Liver (tissue), 9 donors: Measurements from ENCODE around the gene CHORDC1. TPM values are rescaled to one million over a fixed set of nuclear protein-coding genes. Genes with fewer than 3 reads are reported as not detected.

Experiments
- DNase-seq: peaks from one replicate; pipeline ENCODE4 v3.0.0-alpha.2; 2017; ENCODE audit warnings: low spot score
- H3K27ac ChIP-seq, 2 donors: one replicate each; pipeline ENCODE4 v1.7.0; 2013; ENCODE audit warnings: inconsistent platforms in 2 of 2, low read length in 2 of 2, control low read depth in 1 of 2, low read depth in 1 of 2, mild to moderate bottlenecking in 1 of 2
- H3K27me3 ChIP-seq, 4 donors: one replicate each; pipeline versions ENCODE4 v1.6.1 to v1.7.0; 2013; ENCODE audit warnings: low read length in 3 of 4, inconsistent platforms in 1 of 4, mild to moderate bottlenecking in 1 of 4, moderate library complexity in 1 of 4; ENCODE audit not compliant: control insufficient read depth in 4 of 4, insufficient read depth in 4 of 4
- H3K36me3 ChIP-seq, 4 donors: one replicate each; pipeline versions ENCODE4 v1.6.1 to v1.7.0; 2013; ENCODE audit warnings: low read length in 3 of 4, mild to moderate bottlenecking in 3 of 4, low read depth in 1 of 4, moderate library complexity in 1 of 4; ENCODE audit not compliant: control insufficient read depth in 4 of 4, insufficient read depth in 3 of 4
- H3K4me1 ChIP-seq, 4 donors: one replicate each; pipeline versions ENCODE4 v1.6.1 to v1.7.0; 2013; ENCODE audit warnings: low read length in 3 of 4, mild to moderate bottlenecking in 3 of 4, moderate library complexity in 1 of 4; ENCODE audit not compliant: control insufficient read depth in 4 of 4, insufficient read depth in 4 of 4
- H3K4me3 ChIP-seq, 3 donors: one replicate each; pipeline versions ENCODE4 v1.6.1 to v1.7.0; 2013; ENCODE audit warnings: low read length in 3 of 3, control low read depth in 1 of 3, low read depth in 1 of 3, mild to moderate bottlenecking in 1 of 3
- H3K9ac ChIP-seq, 2 donors: one replicate each; pipeline ENCODE4 v1.7.0; 2013; ENCODE audit warnings: low read length in 2 of 2, mild to moderate bottlenecking in 2 of 2, moderate library complexity in 2 of 2, control low read depth in 1 of 2, low read depth in 1 of 2
- H3K9me3 ChIP-seq, 4 donors: one replicate each; pipeline versions ENCODE4 v1.6.1 to v1.7.0; 2013; ENCODE audit warnings: low read length in 3 of 4; ENCODE audit not compliant: control insufficient read depth in 4 of 4
- ATF3 ChIP-seq: IDR thresholded peaks from 2 replicates; pipeline ENCODE4 v1.6.1; 2016; ENCODE audit warnings: antibody characterized with exemption
- CTCF ChIP-seq: fragments of 150-350 bp; IDR thresholded peaks from 2 replicates; pipeline ENCODE4 v1.5.1; 2017; ENCODE audit warnings: improper control_type of control experiment, low read depth, low read length; ENCODE audit not compliant: missing input control
- EGR1 ChIP-seq, 2 donors: IDR thresholded peaks; 2 replicates each; pipeline ENCODE4 v1.6.1; 2016 to 2018; ENCODE audit warnings: antibody characterized with exemption in 2 of 2, low read depth in 2 of 2
- FOXA1 ChIP-seq: IDR thresholded peaks from 2 replicates; pipeline ENCODE4 v1.6.1; 2016; ENCODE audit warnings: antibody characterized with exemption
- FOXA2 ChIP-seq: IDR thresholded peaks from 2 replicates; pipeline ENCODE4 v1.6.1; 2016; ENCODE audit warnings: antibody characterized with exemption
- GABPA ChIP-seq, 2 donors: IDR thresholded peaks in 1 of 2; conservative IDR thresholded peaks in 1 of 2; 2 replicates each; pipeline ENCODE4 v1.6.1; 2016; ENCODE audit warnings: antibody characterized with exemption in 2 of 2, mild to moderate bottlenecking in 1 of 2, moderate library complexity in 1 of 2
- HNF4A ChIP-seq, 2 donors: conservative IDR thresholded peaks; 2 replicates each; pipeline ENCODE4 v1.6.1; 2016; ENCODE audit warnings: antibody characterized with exemption in 2 of 2, mild to moderate bottlenecking in 2 of 2
- HNF4G ChIP-seq: IDR thresholded peaks from 2 replicates; pipeline ENCODE4 v1.6.1; 2016; ENCODE audit warnings: antibody characterized with exemption
- JUND ChIP-seq, 2 donors: IDR thresholded peaks; 2 replicates each; pipeline ENCODE4 v1.6.1; 2016; ENCODE audit warnings: antibody characterized with exemption in 2 of 2
- MAX ChIP-seq: IDR thresholded peaks from 2 replicates; pipeline ENCODE4 v1.6.1; 2016; ENCODE audit warnings: antibody characterized with exemption
- NR2F2 ChIP-seq: IDR thresholded peaks from 2 replicates; pipeline ENCODE4 v1.6.1; 2016; ENCODE audit warnings: antibody characterized with exemption
- RAD21 ChIP-seq, 2 donors: IDR thresholded peaks; 2 replicates each; pipeline ENCODE4 v1.6.1; 2016; ENCODE audit warnings: antibody characterized with exemption in 2 of 2, mild to moderate bottlenecking in 2 of 2
- RXRA ChIP-seq, 2 donors: IDR thresholded peaks; 2 replicates each; pipeline ENCODE4 v1.6.1; 2017 to 2018; ENCODE audit warnings: antibody characterized with exemption in 2 of 2, mild to moderate bottlenecking in 1 of 2
- SP1 ChIP-seq: IDR thresholded peaks from 2 replicates; pipeline ENCODE4 v1.6.1; 2018; ENCODE audit warnings: antibody characterized with exemption, mild to moderate bottlenecking
- TAF1 ChIP-seq: conservative IDR thresholded peaks from 2 replicates; pipeline ENCODE4 v1.6.1; 2016; ENCODE audit warnings: antibody characterized with exemption, mild to moderate bottlenecking
- YY1 ChIP-seq: IDR thresholded peaks from 2 replicates; pipeline ENCODE4 v1.6.1; 2016; ENCODE audit warnings: antibody characterized with exemption, mild to moderate bottlenecking
- WGBS: extraction: QIAGEN DNeasy Blood & Tissue Kit; methylation state at CpG from one replicate; pipeline ENCODE4 v1.1.7; 2013; 5-methylcytosine and 5-hydroxymethylcytosine counted together
- polyA plus RNA-seq, 2 donors: library from polyadenylated mRNA; stranded (reverse) in 1 of 2; unstranded in 1 of 2; fragments of 200-250 nt in 1 of 2; fragments of >200 nt in 1 of 2; fragmentation: Nextera tagmentation in 1 of 2; extraction: Ambion mirVana in 1 of 2; gene quantifications; one replicate each; pipeline versions ENCODE4 v1.2.1 to v1.2.3, GENCODE V29; 2013 to 2015
- total RNA-seq, 2 donors: library from RNA; depleted of rRNA; stranded (reverse); fragments of >200 nt; gene quantifications; one replicate each; pipeline ENCODE4 v1.2.3, GENCODE V29; 2014
- TF ChIP-seq, protein P1 (sequence below): IDR thresholded peaks from 2 replicates; pipeline ENCODE4 v1.6.1; 2016; ENCODE audit warnings: antibody characterized with exemption, mild to moderate bottlenecking
- TF ChIP-seq, protein P2 (sequence below): IDR thresholded peaks from 2 replicates; pipeline ENCODE4 v1.6.1; 2016; ENCODE audit warnings: antibody characterized with exemption
- donor health status: healthy.
- donor health status: healthy.
- donor health status: healthy.
- donor health status: healthy.
- donor health status: healthy.

The CHORDC1 gene
- total and polyA plus RNA-seq, 4 donors, result 9.4 to 39.5 (median 16.7) TPM

DNA sequence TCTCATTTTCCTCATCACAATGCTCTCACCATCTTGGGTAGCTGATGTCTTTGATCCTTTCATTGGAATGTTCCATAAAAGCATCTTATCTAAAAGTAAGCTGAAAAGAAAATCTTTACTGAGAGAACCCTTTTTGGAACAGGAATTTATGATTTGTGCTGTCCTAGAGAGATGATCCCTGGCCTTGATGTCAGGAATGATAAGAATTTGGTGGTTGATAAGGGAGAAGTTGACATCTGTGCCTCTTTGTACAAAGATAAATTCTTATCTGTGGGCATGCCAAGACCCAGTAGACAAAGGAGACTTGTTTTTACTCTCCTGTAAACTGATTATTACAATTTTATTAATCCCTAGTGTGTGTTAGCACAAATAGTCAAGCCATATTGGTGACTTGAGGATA lies 51.5 kb downstream of the CHORDC1 start:
- Histone ChIP-seq H3K27ac (no peak overlapping the region), H3K9ac (no peak overlapping the region), H3K9me3 (no peaks in the 10 kb centered on the region), H3K4me1 (no peaks in the 10 kb centered on the region), H3K4me3 (no peak overlapping the region), H3K27me3 (no peaks in the 10 kb centered on the region), H3K36me3 (no peaks in the 10 kb centered on the region)
- TF ChIP-seq FOXA1 (no peak), SP1 (no peak), TAF1 (no peak), CTCF (no peak), RXRA (IDR thresholded peaks at IDR 0.05) (no peak), NR2F2 (no peak), FOXA2 (no peak), JUND (IDR thresholded peaks at IDR 0.05) (no peak), HNF4A (conservative IDR thresholded peaks at IDR 0.05) (no peak), YY1 (no peak), GABPA (IDR thresholded peaks at IDR 0.05 in 1 of 2, conservative IDR thresholded peaks at IDR 0.05 in 1 of 2) (no peak), ATF3 (no peak), HNF4G (no peak), EGR1 (IDR thresholded peaks at IDR 0.05; ENCODE audit: low read depth in 2 of 2) (no peak)
- TF ChIP-seq, protein P1, sequence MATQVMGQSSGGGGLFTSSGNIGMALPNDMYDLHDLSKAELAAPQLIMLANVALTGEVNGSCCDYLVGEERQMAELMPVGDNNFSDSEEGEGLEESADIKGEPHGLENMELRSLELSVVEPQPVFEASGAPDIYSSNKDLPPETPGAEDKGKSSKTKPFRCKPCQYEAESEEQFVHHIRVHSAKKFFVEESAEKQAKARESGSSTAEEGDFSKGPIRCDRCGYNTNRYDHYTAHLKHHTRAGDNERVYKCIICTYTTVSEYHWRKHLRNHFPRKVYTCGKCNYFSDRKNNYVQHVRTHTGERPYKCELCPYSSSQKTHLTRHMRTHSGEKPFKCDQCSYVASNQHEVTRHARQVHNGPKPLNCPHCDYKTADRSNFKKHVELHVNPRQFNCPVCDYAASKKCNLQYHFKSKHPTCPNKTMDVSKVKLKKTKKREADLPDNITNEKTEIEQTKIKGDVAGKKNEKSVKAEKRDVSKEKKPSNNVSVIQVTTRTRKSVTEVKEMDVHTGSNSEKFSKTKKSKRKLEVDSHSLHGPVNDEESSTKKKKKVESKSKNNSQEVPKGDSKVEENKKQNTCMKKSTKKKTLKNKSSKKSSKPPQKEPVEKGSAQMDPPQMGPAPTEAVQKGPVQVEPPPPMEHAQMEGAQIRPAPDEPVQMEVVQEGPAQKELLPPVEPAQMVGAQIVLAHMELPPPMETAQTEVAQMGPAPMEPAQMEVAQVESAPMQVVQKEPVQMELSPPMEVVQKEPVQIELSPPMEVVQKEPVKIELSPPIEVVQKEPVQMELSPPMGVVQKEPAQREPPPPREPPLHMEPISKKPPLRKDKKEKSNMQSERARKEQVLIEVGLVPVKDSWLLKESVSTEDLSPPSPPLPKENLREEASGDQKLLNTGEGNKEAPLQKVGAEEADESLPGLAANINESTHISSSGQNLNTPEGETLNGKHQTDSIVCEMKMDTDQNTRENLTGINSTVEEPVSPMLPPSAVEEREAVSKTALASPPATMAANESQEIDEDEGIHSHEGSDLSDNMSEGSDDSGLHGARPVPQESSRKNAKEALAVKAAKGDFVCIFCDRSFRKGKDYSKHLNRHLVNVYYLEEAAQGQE, result no peak
- no peak for DNase-seq

DNA sequence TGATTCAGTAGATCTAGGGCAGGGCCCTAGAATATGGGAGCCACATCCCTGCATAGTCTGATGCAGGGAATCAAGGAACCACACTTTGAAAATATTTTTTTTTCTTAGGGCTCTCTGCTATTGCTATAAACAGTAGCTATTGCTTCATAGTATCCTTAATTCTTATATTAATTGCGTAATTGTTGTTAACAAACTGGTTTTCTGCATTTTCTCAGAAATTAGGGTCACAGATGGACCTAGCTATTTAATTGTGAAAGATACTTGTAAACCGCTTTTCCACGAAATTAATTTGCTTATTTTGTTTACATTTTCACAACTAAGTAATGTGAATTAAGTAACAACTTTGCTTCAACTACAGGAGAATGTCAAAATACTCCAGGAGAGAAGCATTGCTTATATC lies 54.3 kb downstream of the CHORDC1 start:
- Histone ChIP-seq H3K4me1 (no peaks in the 10 kb centered on the region), H3K9ac (no peak overlapping the region), H3K36me3 (no peaks in the 10 kb centered on the region), H3K27me3 (no peaks in the 10 kb centered on the region), H3K27ac (no peak overlapping the region), H3K4me3 (no peak overlapping the region), H3K9me3 (no peaks in the 10 kb centered on the region)
- DNase-seq, result no peak
- WGBS, result 87% methylated on average over 3 of the region's 3 CpGs
- TF ChIP-seq JUND (IDR thresholded peaks at IDR 0.05), result no peak
- no peak for TF ChIP-seq MAX
- no peak for TF ChIP-seq TAF1
- TF ChIP-seq EGR1 (IDR thresholded peaks at IDR 0.05; ENCODE audit: low read depth in 2 of 2), result no peak
- TF ChIP-seq ATF3, result no peak
- no peak for TF ChIP-seq YY1
- TF ChIP-seq NR2F2, result no peak
- no peak for TF ChIP-seq FOXA1
- TF ChIP-seq RXRA (IDR thresholded peaks at IDR 0.05), result no peak
- no peak for TF ChIP-seq CTCF
- no peak for TF ChIP-seq FOXA2
- TF ChIP-seq RAD21 (IDR thresholded peaks at IDR 0.05), result no peak
- TF ChIP-seq, protein P1, result no peak
- TF ChIP-seq, protein P2, sequence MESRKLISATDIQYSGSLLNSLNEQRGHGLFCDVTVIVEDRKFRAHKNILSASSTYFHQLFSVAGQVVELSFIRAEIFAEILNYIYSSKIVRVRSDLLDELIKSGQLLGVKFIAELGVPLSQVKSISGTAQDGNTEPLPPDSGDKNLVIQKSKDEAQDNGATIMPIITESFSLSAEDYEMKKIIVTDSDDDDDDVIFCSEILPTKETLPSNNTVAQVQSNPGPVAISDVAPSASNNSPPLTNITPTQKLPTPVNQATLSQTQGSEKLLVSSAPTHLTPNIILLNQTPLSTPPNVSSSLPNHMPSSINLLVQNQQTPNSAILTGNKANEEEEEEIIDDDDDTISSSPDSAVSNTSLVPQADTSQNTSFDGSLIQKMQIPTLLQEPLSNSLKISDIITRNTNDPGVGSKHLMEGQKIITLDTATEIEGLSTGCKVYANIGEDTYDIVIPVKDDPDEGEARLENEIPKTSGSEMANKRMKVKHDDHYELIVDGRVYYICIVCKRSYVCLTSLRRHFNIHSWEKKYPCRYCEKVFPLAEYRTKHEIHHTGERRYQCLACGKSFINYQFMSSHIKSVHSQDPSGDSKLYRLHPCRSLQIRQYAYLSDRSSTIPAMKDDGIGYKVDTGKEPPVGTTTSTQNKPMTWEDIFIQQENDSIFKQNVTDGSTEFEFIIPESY, result no peak
